ENCODE results near the gene CCDC28A.

CCDC28A gene

DNA sequence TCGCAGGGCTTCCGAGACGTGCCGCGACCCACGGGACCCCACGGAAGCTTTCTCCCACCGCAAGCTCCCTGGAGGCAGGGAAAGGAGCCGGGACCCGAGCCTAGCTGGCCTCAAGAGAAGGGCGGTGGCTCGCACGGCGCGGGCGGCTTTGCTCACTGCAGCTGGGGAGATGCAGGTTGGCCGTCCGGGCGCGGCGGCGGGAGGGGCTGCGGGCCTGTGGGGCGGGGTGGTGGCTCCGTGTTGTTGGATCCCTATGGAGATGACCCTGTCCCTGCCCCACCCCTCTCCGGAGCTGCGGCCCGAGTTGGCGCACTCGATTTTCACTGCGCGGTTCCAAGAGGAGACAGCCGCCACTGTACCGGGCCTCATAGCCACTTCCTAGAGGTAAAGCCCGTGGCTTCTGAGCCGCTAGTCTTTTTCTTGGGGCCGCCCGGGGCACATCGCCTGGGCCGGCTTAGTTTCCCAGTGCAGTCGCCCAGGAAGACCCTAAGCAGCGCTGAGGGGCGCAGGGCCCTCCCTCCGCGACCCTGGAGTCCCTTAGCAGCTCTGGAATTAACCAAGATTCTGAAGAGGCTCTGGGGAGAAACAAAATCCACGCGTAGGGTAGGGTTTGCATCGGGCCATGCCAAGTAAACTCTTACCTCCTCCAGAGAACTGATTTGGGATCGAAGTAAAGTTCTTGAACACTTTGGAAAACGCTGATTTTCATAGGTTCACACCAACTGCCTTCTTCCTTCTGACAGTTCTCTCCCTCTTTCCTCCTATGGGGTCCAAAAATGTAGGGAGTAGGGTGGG is 22.4 kb downstream of the CCDC28A start, which contains the start of gene ECT2L:
Gene ECT2L, plus strand, starts transcription at position 279 of the 795 bp plus-strand sequence. CDS start 17,188 bp downstream, outside the sequence.
- no peak for DNase-seq (ENCODE audit: low spot score)

DNA sequence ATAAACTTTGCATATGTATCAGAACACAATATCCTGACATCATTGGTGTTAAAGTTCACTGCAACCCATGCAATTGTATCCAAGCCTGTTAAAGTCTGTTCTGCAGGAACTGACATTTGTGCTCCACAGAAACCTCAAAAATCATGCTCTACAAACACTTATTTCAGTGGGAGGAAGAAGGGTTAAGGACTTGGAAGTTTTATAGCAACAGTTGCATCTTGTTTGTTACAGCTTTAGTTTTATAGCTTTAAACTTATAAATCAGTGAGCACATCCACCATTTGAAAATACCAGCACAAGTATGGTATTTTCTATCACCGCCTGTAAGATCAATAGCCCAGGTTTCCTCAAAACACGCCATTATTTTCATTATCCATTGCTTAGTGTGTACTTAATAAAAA is 23.2 kb downstream of the CCDC28A start:
- DNase-seq (ENCODE audit: low spot score) = no peak

DNA sequence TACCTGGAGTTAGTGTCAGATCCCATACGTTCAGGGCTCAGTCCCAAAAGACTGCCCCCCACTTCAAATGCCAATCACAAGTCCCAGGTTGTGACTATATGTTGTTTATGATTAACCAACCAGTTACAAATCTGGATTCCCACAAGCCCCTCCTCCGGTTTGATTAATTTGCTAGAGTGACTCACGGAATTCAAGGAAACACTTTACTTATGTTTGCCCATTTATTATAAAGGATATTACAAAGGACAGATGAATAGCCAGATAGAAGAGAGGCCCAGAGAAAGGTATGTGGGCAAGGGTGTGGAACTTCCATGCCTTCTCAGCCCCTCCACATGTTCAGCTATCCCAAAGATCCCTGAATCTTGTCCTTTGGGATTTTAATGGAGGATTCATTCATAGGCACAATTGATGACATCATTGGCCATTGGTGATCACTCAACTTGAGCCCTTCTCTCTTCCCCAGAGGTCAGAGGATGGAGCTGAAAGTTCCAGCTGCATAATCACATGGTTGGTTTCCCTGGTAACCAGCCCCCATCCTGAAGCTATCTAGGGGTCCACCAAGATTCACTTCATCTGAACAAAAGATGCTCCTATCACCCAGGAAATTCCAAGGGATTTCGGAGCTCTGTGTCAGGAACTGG is 24.4 kb downstream of the CCDC28A start:
- DNase-seq (ENCODE audit: low spot score) = no peak

DNA sequence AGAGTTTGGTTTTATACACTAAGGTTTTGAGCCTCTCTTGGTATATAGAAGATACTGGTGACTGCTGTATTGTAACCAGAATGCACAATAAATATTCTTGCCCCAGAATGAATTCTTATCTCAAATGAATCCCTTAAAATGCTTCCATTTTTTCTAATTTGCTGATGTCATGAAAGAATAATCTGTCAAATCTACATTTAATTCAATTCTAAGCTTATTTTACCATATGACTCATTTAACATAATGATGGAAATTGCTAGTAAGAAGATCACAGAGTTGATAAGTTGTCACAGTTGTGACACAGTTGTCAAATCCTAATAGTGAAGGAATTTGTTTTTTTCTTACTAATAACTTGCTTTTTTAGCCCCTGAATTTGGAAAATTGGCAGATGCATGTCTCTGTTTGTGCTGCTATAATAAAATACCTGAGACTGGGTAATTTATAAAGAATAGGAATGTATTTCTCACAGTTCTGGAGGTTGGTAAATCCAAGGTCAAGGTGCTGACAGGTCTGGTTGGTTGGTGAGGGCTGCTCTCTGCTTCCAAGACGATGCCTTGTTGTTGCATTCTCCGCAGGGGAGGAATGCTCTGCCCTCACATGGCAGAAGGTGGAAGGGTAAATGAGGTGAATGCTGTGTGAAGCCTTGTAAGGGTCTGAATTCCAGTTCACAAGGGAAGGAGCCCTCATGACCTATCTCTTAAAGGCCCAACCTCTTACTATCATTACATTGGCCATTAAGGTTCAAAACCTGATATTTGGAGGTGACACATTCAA is 27.0 kb downstream of the CCDC28A start:
- no peak for DNase-seq (ENCODE audit: low spot score)

DNA sequence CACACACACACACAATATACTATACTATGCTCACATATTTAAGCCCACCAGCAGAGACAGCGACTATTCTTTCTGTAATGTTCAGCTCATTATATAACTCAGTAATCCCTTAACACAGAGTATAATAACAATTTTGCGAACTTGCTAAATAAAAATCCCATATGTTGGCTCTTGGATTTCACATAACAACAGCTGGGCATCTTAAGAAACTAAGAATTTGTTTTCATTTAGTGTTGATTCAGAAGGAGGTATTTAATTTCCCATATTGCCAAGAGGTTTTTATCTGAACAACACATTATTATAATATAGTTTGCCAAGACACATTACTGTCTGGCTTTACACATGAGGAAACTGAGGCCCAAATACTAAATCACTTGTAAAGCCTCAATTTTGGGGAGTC is 29.8 kb downstream of the CCDC28A start:
- no peak for DNase-seq (ENCODE audit: low spot score)

DNA sequence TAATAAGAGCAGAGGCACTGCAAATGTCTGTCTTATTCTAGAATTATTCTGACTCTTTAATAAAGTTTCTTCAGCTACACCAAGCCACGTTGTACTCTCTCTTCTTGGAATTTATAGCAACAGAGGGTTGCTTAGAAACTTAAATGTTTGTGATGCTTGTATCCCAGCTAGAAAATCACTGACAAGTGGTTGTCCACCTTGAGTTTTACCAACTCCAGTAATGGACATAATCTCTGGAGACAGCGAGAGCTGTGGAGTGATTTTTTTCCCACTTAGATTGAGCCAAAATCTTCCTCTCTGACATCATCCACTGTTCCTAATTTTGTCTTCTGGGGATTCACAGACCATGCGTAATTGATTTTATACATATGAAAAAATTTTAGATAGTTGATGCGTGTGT is 30.3 kb downstream of the CCDC28A start:
- DNase-seq (ENCODE audit: low spot score) = no peak

DNA sequence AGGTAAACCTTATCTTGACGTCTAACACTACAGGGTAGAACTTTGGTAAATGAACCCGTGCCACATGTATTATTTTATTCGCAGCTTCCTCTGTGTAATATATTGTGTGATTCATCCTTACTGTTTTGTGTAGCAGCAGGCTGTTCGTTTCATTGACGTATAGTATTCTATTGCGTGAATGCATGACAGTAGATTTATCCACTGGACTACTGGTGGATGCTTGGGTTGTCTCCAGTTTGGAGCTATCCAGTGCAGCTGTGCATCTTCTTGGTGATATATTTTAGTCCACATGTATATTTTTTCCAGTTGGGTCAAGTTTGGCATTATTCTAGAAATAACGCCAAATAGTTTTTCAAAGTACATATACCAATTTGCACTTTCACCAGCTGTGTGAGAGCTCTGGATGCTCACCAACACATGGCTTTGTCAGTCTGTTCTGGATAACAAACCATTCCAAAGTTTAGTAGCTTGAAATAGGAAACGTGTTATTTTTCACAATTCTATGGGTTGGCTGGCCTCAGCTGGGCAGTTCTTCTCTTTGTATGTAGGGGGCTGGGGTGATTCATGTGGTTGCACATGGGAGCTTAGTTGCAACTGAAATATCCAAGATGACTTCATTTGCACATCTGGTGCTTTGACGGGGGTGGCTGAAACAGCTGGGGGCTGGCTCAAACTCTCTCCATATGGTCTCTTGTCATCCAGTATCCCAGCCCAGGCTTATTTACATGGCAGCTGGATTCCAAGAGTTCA is 31.6 kb downstream of the CCDC28A start:
- DNase-seq (ENCODE audit: low spot score) = no peak

DNA sequence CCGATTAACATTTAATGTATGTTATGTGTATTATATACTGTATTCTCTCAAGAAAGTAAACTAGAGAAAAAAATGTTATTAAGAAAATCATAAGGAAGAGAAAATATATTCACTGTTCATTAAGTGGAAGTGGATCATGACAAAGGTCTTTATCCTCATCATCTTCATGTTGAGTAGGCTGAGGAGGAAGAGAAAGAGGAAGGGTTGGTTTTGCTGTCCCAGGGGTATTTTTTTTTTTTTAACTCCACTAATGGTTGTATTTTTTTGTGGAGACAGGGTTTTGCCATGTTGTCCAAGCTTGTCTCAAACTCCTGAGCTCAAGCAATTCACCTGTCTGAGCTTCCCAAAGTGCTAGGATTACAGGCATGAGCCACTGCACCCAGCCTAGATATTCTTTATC is 33.3 kb downstream of the CCDC28A start:
- no peak for DNase-seq (ENCODE audit: low spot score)

DNA sequence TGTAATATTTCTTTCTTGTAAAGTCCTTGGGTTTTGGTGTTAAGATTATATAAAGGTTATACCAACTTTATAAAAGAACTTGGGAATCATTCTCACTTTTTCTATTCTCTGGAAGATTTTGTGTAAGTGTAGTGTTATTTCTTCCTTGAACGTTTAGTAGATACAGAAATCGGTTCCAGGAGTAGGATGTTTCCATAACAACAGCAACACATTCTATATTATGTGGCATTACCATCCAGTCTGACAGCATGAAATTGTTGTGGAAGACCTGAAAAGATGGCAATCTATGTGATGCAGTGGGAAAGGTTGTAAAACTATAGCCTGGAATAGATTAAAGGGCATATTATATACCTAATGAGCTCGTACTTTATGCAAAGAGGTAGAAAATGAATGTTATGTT is 36.1 kb downstream of the CCDC28A start:
- DNase-seq (ENCODE audit: low spot score) = no peak

DNA sequence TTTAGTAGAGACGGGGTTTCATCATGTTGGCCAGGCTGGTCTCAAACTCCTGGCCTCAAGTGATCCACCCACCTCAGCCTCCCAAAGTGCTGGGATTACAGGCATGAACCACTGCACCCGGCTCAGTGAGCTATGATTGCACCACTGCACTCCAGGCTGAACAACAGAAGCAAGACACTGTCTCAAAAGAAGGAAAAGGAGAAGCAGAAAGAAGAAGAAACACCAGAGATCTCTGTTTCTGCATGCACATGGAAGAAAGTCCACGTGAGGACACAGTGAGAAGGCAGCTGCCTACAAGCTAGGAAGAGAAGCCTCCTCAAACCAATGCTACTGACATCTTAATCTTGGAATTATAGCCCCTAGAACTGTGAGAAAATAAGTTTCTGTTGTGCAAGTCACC is 38.3 kb downstream of the CCDC28A start:
- no peak for DNase-seq (ENCODE audit: low spot score)

DNA sequence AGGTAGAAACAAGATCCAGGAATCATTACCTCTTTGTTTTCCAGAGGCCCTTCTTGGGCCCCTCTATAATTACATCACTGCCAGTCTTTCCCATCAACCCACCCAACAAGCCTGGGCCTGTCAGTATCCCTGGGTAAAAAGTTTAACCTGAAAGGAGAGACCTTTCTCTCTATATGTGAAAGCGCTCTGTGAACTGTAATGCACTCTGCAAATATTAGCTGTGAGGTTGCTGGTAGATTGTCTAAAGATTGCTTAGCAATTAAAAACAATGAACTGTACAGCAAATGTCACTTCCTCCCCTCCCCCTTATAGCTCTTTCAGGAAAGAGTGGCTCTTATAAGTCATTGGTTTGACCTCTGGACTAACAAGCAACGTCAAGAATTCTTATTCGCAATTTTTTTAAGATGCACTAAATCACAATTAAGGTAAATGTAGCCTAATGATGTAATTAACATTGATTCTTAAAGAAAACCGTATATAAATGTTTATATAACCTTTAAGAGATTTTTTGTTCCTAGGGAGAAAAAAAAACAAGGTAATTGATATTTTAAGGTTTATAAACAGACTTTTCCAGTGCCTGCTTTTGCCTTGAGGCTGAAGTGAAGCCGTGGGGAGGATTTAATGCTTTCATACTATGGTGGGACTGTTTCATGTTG is 40.7 kb downstream of the CCDC28A start:
- DNase-seq (ENCODE audit: low spot score) = no peak

DNA sequence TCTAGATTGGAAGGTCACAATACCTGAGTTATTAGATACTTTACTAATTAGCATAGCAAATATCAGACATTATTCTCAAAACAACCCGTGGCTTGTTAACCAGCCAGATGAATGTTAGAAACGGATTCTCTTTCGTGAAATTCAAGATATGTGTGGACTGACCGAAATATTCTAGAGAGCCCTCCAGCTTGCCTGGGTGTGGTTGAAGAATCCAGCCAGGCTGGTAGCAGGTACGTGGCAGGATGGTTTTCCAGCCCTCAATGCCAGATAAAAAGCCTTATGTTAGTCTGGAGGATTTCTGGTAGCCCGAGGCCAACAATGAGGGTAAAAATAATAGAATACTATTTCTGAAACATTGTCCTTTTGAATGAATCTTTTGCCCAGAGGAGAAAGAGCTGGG is 41.7 kb downstream of the CCDC28A start:
- no peak for DNase-seq (ENCODE audit: low spot score)

DNA sequence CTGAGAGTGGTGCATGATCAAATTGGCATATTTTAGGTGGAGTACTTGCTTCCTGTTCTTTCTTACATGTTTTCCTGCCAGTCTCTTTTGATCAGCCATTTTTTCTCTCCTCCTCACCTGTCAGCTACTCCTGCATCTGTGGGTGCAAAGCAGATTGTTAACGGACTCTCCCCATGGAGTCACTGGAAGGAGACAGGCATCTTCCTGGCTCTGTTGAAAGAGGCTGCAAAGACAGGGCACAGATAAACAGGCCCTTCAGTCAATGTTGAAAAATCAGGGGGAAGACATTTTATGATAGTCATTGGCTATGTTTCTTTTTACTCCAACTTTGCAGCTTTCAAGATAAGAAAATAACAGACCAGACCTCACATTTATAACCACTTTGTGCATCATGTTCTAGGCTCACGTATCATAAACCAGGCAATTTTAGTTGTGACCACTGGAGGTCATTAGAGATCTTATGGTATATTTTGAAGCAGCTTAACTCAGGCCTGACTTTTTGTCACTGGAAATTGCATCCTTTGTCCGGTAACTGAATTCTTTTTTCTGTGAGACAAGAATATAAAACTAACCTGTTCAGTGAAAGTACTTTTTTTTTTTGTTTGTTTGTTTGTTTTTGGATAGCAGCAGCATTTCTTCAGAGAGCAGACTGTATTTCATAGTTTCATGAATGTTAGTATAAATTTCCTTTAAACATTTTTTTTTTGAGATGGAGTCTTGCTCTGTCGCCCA is 42.4 kb downstream of the CCDC28A start:
- DNase-seq (ENCODE audit: low spot score) = peak; percentile 57

DNA sequence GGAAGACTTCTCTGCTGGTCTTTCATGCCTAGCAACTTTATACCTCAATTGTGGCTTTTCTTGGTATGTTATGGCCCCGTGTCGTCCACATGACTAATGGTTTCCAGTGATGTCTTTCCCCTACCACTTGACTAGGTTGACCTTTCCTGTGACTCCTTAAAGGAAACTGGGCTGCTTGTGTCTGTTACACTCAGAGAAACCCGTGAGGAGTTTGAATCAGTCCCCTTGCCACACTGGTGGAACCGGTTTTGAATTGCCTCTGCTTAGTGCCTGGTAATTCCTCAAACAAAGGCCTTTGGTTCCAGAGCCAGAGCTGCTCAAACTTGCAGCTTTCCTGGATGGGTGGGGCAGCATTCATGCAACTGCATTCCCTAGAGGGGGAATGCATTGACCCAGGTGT is 44.2 kb downstream of the CCDC28A start:
- peak; percentile 93 for DNase-seq (ENCODE audit: low spot score)

DNA sequence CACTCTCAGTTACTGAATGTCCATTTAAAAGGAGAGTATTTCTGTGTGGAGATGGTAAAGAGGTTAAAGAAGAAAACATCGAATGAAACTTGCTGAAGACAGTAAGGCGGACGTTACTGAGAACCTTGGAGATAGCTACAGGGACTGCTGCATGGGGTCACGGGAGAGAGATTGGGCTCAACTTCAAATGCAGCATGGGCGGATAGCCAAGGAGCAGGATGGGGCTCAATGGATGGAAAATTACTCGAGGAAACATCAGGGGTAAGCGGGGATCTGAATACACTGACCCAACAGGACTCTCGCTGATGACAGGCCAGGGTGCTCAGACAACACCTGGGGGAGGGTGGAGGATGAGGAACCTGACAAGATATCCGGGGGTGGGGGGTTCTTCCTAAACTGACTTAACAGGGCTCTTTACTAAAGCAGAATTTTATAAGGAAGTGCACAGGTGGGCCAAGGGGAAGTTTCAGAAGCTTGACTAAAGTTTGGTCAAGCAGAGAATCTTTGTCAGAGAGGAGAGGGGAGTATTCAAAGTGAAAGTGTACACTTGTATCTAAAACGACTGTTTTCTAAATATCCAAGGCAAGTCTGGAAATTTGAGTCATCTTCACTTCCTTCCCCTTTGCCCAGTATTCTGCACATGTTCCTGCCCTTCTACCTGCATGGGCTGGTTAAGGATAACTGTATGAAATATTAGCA is 45.1 kb downstream of the CCDC28A start:
- DNase-seq (ENCODE audit: low spot score) = no peak

DNA sequence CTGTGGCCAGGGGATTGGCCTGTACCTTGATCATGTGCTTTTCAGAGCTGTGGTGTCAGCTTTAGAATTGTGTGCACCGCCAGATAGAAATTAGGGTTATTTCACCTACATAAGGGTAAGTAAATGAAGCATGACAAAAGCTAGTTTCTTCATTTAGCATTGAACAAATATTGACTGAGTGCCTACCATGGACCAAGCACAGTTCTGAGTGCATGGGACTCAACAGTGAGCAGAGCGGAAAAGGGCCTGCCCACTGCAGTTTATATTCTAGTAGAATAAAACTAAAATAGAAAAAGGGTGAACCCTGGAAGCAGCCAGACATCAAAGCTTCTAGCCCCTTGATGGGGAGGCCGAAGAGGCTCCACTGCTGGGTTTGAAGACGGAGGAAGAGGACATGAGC is 48.0 kb downstream of the CCDC28A start:
- no peak for DNase-seq (ENCODE audit: low spot score)

DNA sequence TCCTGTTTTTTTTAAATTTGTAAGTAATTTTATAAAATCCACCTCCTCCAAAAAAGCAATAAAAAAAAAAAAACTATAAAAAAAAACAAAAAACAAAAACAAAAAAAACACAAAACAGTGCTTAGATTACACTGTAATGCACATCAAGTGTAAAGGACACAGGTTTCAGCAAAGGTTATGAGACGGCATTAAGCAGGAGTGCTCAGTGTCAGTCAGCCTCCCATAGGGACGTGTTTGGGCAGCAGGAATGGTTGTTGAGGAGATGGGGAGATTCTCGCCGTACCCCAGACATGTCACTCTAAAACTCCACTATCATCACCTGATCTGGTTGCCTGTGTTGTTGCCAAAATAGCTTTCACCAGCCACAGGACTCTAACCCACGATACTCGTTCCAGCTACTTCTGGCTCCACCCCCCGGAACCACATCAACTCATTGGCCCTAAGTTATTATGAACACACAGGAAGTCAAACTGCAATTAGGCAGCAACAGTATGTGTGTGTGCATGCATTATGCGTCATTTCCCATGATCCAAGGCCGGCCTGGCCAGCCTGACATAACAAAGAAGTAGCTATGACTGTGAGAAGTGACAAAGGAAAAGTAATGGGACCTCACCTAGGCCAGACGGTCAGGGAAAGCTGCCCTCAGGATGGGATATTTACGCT is 51.0 kb downstream of the CCDC28A start:
- DNase-seq (ENCODE audit: low spot score) = no peak

DNA sequence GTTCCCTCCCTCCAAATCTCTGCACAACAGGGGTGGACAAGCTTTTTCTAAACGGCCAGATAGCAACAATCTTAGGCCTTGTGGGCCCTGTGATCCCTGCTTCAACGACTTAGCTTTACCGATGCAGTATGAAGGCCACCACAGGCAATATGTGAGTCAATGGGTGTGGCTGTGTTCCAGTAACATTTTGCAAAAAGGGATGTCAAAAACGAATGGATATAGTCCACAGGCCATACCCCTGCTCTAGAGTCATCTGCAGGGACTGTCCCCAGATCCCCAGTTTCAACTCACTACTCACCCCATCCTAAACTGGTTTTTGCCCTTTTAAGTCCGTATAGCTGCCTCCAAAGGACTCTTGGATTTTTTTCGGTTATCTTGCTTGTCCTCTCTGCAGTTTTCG is 56.7 kb downstream of the CCDC28A start:
- DNase-seq (ENCODE audit: low spot score) = no peak

DNA sequence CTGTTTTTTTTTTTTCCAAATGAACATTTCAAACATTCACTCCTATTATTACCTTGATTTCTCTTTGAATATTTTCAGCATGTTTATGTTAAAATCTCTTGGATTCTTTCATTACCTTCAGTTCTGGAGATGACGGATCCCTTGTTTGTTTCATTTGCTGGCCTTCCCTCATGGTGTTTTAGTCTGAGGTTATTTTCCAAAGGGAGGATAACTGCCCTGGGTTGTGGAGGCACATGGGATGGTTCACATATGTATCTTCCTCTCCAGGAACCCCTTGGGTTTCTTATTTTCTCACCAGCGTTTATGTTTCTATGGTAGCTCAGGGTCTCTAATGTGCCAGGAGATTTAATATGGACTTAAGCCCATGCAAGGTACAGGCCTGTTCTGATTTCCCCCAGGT is 58.6 kb downstream of the CCDC28A start:
- DNase-seq (ENCODE audit: low spot score) = no peak
